Hematopoietic multipotent progenitor cell treated with erythropoietin and hydrocortisone succinate and interleukin-3 and kit ligand, for 8 days (in vitro differentiated cells): ENCODE measurements around the gene MARCO.
"Not testable (repeated sequence)": the region's sequence is repeated elsewhere in the genome, so short reads cannot be mapped to it uniquely, and the experiment has no call there.

Experiments used
- DNase-seq: peaks from one replicate; pipeline ENCODE4 v3.0.0-alpha.2; 2015

MARCO gene

GRCh38 chr2:118929059-118929458 is 12.9 kb upstream of the MARCO start:
- no peak for DNase-seq

GRCh38 chr2:118932949-118933348 is 9.0 kb upstream of the MARCO start:
- no peak for DNase-seq

- no peak for DNase-seq
Observed at GRCh38 chr2:118936306-118936705, 5.7 kb upstream of the MARCO start.

GRCh38 chr2:118936936-118937335 is 5.1 kb upstream of the MARCO start:
- no peak for DNase-seq

- DNase-seq, result no peak
Observed at GRCh38 chr2:118937817-118938216, 4.2 kb upstream of the MARCO start.

- DNase-seq, result no peak
Observed at GRCh38 chr2:118939994-118940393, 2.0 kb upstream of the MARCO start.

GRCh38 chr2:118940486-118941120 is 1.4 kb upstream of the MARCO start:
- no peak for DNase-seq

- no peak for DNase-seq
Observed at GRCh38 chr2:118943286-118943685, 1.3 kb downstream of the MARCO start.

GRCh38 chr2:118945881-118946280 is 3.9 kb downstream of the MARCO start:
- no peak for DNase-seq

- DNase-seq, result not testable (repeated sequence)
Observed at GRCh38 chr2:118948266-118948665, 6.3 kb downstream of the MARCO start.

- no peak for DNase-seq
Observed at GRCh38 chr2:118954297-118955060, 12.5 kb downstream of the MARCO start.

- no peak for DNase-seq
Observed at GRCh38 chr2:118965737-118966136, 23.7 kb downstream of the MARCO start.

- DNase-seq, result no peak
Observed at GRCh38 chr2:118967124-118967880, 25.3 kb downstream of the MARCO start.

- DNase-seq, result no peak
Observed at GRCh38 chr2:118968042-118968441, 26.0 kb downstream of the MARCO start.

- DNase-seq, result no peak
Observed at GRCh38 chr2:118968961-118969733, 27.2 kb downstream of the MARCO start.

GRCh38 chr2:118969734-118970395 is 27.9 kb downstream of the MARCO start:
- no peak for DNase-seq

GRCh38 chr2:118970396-118971135 is 28.6 kb downstream of the MARCO start:
- no peak for DNase-seq

- no peak for DNase-seq
Observed at GRCh38 chr2:118971245-118972122, 29.5 kb downstream of the MARCO start.

- DNase-seq, result no peak
Observed at GRCh38 chr2:118973542-118973951, 31.6 kb downstream of the MARCO start.

- DNase-seq, result no peak
Observed at GRCh38 chr2:118974103-118974993, 32.4 kb downstream of the MARCO start.
